Sciatic nerve (tissue), 2 donors: ENCODE data around the gene HERC2. TPM values are rescaled to one million over a fixed set of nuclear protein-coding genes. Genes with fewer than 3 reads are reported as not detected.
"Not testable (repeated sequence)": the region's sequence is repeated elsewhere in the genome, so short reads cannot be mapped to it uniquely, and the experiment has no call there.

Experiments
- ATAC-seq: fragments of 200-7000 bp; cut with Tn5 transposase; one replicate; pipeline ENCODE4 v1.9.1; 2020; ENCODE audit warnings: mild to moderate bottlenecking, moderate library complexity
- DNase-seq: peaks from one replicate; pipeline ENCODE4 v3.0.0-alpha.2; 2020; ENCODE audit warnings: low spot score
- intact Hi-C: fragments of 100-400 bp; cut with DNase I; formaldehyde crosslinking; loops from one replicate; pipeline ENCODE4 v1.14.2; 2022
- total RNA-seq: library from RNA; stranded (reverse); fragmentation: NEBNext Ultra II Directional; extraction: Animal tissue kit (Norgen Biotek cat#: 25700); gene quantifications from one replicate; pipeline ENCODE4 v1.2.1, GENCODE V29; 2021
- donor health status: DM: no; HTN: no; CAD: no.
- donor health status: DM: no; HTN: no; CAD: no.

Gene HERC2
- total RNA-seq, 1 donor from 2014 or later: 84.9 TPM

- no peak for ATAC-seq
- peak; percentile 47 for DNase-seq
- intact Hi-C loops: no loop called here
Measured at GRCh38 chr15:28124841-28125240, 197.1 kb downstream of the HERC2 start.

GRCh38 chr15:28123408-28124023 lies 198.5 kb downstream of the HERC2 start:
- DNase-seq: peak; percentile 72
- intact Hi-C loops: no loop called here
- ATAC-seq: peak; percentile 57

GRCh38 chr15:28122038-28122949 lies 199.7 kb downstream of the HERC2 start:
- intact Hi-C loops: no loop called here
- DNase-seq: peak; percentile 38
- no peak for ATAC-seq

GRCh38 chr15:28121577-28121976 lies 200.4 kb downstream of the HERC2 start:
- ATAC-seq, intact Hi-C loops: not testable (repeated sequence)

GRCh38 chr15:28120359-28120640 lies 201.7 kb downstream of the HERC2 start:
- intact Hi-C loops: no loop called here
- DNase-seq: no peak
- ATAC-seq: no peak

More at GRCh38 chr15:28121577-28121976, 200.4 kb downstream of the HERC2 start:
- peak; percentile 22 for DNase-seq

GRCh38 chr15:28118531-28118930 lies 203.4 kb downstream of the HERC2 start:
- DNase-seq: no peak
- intact Hi-C loops: no loop called here
- ATAC-seq: no peak

GRCh38 chr15:28118083-28118482 lies 203.9 kb downstream of the HERC2 start:
- DNase-seq (no peak), ATAC-seq (no peak)
- intact Hi-C loops: no loop called here

- DNase-seq (no peak), ATAC-seq (no peak)
Measured at GRCh38 chr15:28117432-28117990, 204.5 kb downstream of the HERC2 start.

GRCh38 chr15:28116521-28117431 lies 205.2 kb downstream of the HERC2 start:
- intact Hi-C loops: no loop called here
- no peak for DNase-seq

More at GRCh38 chr15:28117432-28117990, 204.5 kb downstream of the HERC2 start:
- intact Hi-C loops: no loop called here

GRCh38 chr15:28115871-28116270 lies 206.1 kb downstream of the HERC2 start:
- intact Hi-C loops: no loop called here
- DNase-seq: no peak
- ATAC-seq: no peak

More at GRCh38 chr15:28116521-28117431, 205.2 kb downstream of the HERC2 start:
- no peak for ATAC-seq

- no peak for DNase-seq
- intact Hi-C loops: no loop called here
- ATAC-seq: no peak
Measured at GRCh38 chr15:28114721-28115622, 207.0 kb downstream of the HERC2 start.

- intact Hi-C loops: no loop called here
- DNase-seq: no peak
- ATAC-seq: no peak
Measured at GRCh38 chr15:28114114-28114455, 207.9 kb downstream of the HERC2 start.

- DNase-seq (peak; percentile 30), ATAC-seq (no peak)
- intact Hi-C loops: no loop called here
Measured at GRCh38 chr15:28113394-28114113, 208.4 kb downstream of the HERC2 start.

- ATAC-seq: no peak
- intact Hi-C loops: no loop called here
- DNase-seq: peak; percentile 39
Measured at GRCh38 chr15:28112962-28113361, 209.0 kb downstream of the HERC2 start.

GRCh38 chr15:28112101-28112760 lies 209.7 kb downstream of the HERC2 start:
- intact Hi-C loops: no loop called here
- ATAC-seq (no peak), DNase-seq (peak; percentile 36)

GRCh38 chr15:28111543-28111942 lies 210.4 kb downstream of the HERC2 start:
- DNase-seq (peak; percentile 42), ATAC-seq (no peak)
- intact Hi-C loops: no loop called here

GRCh38 chr15:28110481-28110881 lies 211.5 kb downstream of the HERC2 start:
- peak; percentile 40 for DNase-seq
- intact Hi-C loops: no loop called here
- peak; percentile 43 for ATAC-seq
